EH (cell line): ENCODE measurements around the gene GBP4.
"Not testable (repeated sequence)": the region's sequence is repeated elsewhere in the genome, so short reads cannot be mapped to it uniquely, and the experiment has no call there.

ENCODE experiments used
- DNase-seq: peaks from one replicate; pipeline ENCODE4 v3.0.0-alpha.2; 2015; ENCODE audit warnings: low read depth

Gene GBP4

DNA sequence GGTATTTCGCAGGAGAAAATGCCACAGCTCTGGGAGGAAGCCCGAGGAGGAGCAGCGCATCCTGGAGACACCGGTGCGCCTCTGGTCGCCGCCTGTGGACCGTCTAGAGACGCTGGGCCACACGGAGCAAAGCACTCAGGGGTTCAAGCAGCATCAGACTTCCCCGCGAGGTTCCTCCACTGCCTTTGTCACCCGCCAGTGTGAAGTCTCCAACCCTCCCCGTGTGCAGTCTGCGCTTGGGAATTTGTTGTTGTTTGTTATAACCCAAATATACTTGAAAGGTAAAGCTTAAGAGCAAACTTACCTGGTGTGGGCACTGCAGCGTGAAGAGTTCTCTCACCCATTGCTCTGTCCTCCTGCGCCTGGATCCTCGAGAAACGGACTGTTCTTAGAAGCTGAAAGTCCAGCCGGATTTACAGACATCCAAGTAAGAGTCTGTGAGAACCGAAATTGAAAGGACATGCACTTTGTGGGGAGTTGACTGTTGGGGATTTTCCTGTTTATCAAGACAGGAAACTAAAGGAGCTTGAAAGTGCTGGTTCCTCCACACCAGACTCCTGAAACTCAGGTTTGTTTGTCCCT, at the start of gene GBP4:
GBP4 (minus strand) TSS at position 452 of the 582 bp plus-strand sequence; CDS start at position 344, 108 bp downstream.
- peak; percentile 55 for DNase-seq

GRCh38 chr1:89243046-89243445, 44.3 kb upstream of the GBP4 start:
- DNase-seq: no peak

- peak; percentile 3 for DNase-seq
Observed at GRCh38 chr1:89221341-89221740, 22.6 kb upstream of the GBP4 start.

DNA sequence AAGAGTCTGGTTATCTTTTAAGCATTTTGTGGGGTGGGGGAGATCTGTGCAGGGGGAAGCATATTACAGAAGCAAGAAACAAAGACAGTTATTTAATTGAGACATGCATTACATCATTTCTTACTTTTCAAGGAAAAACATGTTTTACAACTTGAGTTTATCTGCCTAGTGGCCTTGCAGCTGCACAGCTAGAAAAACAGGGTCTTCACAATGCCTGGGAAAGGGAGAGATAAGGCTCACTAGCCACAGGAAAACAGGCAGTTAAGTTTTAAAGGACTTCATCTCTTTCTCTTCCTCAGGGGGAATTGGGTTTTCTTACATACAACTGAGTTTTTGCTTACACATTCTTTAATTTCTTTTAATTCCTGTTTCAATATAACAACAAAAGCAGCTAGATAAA, 21.1 kb upstream of the GBP4 start:
- DNase-seq: not testable (repeated sequence)

DNA sequence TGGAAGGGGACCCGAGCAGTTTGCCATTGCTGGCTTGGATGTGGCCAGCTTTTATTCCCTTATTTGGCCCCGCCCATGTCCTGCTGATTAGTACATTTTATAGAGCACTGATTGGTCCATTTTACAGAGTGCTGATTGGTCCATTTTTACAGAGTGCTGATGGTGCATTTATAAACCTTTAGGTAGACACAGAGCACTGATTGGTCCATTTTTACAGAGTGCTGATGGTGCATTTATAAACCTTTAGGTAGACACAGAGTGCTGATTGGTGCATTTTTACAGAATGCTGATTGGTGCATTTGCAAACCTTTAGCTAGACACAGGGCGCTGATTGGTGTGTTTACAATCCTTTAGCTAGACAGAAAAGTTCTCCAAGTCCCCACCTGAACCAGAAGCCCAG, 20.2 kb upstream of the GBP4 start:
- DNase-seq: not testable (repeated sequence)

- DNase-seq: no peak
Observed at GRCh38 chr1:89213347-89213746, 14.6 kb upstream of the GBP4 start.

DNA sequence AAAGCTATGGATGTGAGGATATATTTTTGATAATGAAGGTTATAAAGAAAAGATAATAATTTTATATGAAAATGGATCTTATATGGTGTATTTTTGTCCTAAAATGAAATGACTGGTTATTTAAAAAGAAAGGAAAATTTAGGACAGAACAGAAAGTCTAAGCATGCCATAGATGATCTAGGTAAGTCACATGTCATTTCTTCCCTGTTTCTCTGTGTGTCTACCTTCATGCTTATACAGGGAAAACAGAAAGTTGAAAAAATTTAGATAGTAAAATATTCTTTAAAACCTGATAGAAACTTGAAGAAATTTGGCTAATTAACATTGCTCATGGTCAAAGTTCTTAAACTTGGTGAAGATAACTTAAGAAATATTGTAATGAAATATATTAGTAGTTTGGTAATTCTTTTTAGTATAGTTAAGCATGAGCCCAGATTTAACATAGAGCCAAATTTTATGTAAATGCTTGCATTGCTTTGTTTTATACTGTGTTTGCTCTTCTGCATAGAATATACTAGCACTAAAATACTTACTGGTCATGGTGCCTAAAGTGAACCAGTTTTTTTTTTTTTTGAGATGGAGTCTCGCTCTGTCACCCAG, 12.4 kb upstream of the GBP4 start:
- DNase-seq: no peak

DNA sequence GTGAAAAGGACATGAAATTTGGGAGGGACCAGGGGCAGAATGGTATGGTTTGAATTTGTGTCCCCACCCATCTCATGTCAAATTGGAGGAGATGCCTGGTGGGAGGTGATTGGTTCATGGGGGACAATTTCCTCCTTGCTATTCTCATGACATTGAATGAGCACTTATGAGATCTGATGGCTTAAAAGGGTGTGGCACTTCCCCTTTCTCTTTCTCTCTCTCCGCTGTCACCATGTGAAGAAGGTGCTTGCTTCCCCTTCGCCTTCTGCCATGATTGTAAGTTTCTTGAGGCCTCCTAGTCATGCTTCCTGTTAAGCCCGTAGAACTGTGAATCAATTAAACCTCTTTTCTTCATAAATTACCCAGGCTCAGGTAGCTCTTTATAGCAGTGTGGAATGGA, 7.6 kb upstream of the GBP4 start:
- DNase-seq: no peak

DNA sequence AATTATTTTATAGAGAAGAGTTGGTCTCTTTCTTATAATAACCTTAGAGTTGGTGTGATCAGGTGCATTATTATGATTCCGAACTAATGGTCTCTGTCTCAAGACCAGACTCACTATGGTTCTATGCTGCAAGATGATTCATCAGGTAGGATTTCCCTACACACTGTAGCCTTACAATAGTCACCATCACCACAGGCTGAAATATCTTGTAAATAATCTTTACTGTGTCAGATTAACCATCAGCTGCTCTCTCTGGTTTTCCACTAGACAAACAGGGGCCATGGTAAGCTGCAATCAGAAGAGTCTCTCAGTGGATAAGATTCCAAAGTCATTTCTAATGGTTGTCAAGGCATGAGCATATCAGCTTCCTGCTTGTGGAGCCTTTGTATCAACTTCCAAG, 4.4 kb upstream of the GBP4 start:
- peak; percentile 87 for DNase-seq

- DNase-seq: no peak
Observed at GRCh38 chr1:89201106-89201794, 2.5 kb upstream of the GBP4 start.

DNA sequence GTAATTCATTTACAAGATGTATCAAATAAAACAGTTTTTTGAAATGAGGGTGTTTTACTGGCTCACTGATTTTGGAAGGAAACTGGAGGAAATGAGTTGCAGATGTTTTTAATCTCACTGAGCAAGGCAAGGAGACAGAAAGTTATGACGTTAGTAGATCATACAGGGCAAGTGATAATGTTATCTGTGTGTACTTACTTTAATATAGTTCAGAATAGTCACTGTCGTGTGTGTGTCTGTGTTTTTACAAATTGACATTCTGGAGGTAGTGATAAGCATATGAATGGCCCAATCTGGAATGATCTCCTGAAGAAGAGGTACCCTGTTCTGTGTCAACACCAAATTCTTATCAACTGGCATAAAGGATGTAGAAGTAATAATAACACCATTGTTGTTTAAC, 1.9 kb upstream of the GBP4 start:
- peak; percentile 61 for DNase-seq

- DNase-seq: no peak
Observed at GRCh38 chr1:89199525-89200031, 836 bp upstream of the GBP4 start.

DNA sequence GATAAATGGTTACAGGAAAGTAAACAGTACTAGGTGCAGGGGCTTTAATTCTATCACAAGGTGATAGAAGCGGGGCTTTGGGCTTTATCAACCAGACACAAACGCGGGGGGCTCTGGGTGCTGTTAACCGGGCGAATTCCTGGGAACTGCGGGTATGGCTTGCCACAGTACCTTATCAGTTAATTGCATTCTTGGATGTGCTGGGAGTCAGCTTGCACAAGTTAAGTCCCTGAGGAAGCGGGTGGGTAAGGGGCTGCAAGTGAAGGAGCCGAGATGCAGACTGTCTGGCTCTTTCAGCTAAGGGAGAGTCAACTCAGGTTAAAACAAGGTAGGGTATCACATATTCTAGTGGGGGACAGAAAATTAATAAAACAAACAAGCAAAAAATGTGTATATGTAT, 661 bp downstream of the GBP4 start:
- no peak for DNase-seq

DNA sequence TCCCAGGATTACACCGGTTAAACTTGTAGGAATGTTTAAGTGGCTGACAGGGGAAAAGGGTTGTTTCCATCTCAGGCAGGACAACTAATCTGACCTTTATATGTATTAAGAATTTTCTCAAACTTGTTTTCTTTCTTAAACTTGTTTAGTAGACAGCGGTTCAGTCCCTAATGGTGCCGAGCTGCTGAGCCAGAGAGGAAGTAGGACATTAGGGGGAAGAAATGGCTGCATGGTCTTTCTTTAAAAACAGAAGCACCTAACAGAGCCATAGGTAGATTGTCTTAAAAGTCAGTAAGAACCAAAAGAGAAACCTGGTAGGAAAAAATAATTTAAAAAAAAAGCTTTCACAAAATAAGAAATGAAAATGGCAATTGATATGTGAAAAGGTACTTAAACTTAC, 3.3 kb downstream of the GBP4 start:
- no peak for DNase-seq

GRCh38 chr1:89191314-89191713, 7.4 kb downstream of the GBP4 start:
- DNase-seq: no peak

- peak; percentile 34 for DNase-seq
Observed at GRCh38 chr1:89190017-89190416, 8.7 kb downstream of the GBP4 start.

- peak; percentile 52 for DNase-seq
Observed at GRCh38 chr1:89179343-89179742, 19.4 kb downstream of the GBP4 start.

- DNase-seq: no peak
Observed at GRCh38 chr1:89176971-89177370, 21.8 kb downstream of the GBP4 start.

DNA sequence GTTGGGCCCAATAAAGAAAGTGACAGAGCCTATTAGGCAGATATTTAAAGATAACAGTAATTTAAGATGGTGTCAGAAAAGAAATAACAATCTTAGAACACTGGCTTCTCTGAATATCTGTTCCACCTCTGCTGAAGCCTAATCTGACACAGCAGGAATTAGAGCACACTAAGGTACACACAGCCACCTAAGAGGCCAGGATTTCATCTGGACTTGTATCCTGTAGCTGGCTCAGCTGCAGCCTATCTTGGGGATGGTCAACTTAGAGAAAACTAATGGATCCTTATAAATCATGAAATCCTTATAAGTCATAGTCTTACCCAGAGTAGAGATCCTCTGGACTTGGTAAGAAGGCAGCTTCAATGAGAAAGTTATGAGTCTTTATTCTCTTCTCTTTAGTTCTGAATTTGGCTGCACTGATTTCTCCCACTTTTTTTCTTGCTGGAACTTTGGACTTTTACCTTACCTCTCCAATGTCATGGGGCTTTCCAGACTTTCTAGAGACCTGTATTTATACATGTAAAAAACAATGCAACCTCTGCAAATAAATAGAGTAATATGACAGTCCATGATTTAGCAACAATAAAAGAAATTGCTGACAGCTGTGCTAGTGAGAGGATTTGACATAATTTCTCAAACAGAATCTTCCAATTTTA, 23.0 kb downstream of the GBP4 start, which contains the start of gene GBP7:
GBP7 (minus strand) TSS at position 403 of the 656 bp plus-strand sequence. CDS start 4,068 bp downstream, outside the sequence.
- DNase-seq: no peak

DNA sequence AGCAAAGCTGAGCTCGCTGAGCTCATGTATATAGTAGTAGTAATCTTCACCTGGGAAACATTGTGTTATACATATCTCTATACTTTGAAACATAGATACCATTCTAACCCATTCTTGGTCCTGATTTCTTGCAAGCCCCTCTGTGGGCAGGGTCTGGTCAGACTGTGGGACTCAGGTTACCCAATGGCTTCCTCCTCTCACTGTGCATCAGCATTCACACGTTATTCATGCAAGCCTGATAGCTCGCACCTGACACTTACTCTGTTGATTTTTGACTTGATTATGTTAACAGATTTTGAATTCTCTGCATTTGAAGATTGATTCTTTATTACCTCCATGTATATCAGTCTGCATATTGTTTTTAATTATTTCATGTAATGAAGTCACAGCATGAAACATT, 24.3 kb downstream of the GBP4 start:
- DNase-seq: no peak

GRCh38 chr1:89172468-89173143, 26.1 kb downstream of the GBP4 start:
- DNase-seq: no peak

- DNase-seq: no peak
Observed at GRCh38 chr1:89171067-89171438, 27.7 kb downstream of the GBP4 start.
